Dermis lymphatic vessel endothelial cell (primary cell): ENCODE results near the gene RBBP5. TPM values are rescaled to one million over a fixed set of nuclear protein-coding genes. Genes with fewer than 3 reads are reported as not detected.

ENCODE experiments used
- total RNA-seq: library from RNA; depleted of rRNA; stranded (reverse); fragments of >200 nt; gene quantifications from 2 replicates; pipeline ENCODE4 v1.2.1, GENCODE V29; 2014

The RBBP5 gene, protein sequence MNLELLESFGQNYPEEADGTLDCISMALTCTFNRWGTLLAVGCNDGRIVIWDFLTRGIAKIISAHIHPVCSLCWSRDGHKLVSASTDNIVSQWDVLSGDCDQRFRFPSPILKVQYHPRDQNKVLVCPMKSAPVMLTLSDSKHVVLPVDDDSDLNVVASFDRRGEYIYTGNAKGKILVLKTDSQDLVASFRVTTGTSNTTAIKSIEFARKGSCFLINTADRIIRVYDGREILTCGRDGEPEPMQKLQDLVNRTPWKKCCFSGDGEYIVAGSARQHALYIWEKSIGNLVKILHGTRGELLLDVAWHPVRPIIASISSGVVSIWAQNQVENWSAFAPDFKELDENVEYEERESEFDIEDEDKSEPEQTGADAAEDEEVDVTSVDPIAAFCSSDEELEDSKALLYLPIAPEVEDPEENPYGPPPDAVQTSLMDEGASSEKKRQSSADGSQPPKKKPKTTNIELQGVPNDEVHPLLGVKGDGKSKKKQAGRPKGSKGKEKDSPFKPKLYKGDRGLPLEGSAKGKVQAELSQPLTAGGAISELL
- total RNA-seq, result 15.2 and 21.1 TPM in 2 replicates

GRCh38 chr1:205121660-205122488, at the start of gene RBBP5:
Gene RBBP5, minus strand, starts transcription at chr1:205121978. Its CDS starts 105 bp downstream, at chr1:205121873.

GRCh38 chr1:205084360-205084759, 37.4 kb downstream of the RBBP5 start, which contains the start of gene TMEM81:
Gene TMEM81, minus strand, starts transcription at chr1:205084460. Its CDS starts 140 bp downstream, at chr1:205084320.

GRCh38 chr1:205042911-205043806, 78.6 kb downstream of the RBBP5 start, which contains the start of gene CNTN2:
Gene CNTN2, plus strand, starts transcription at chr1:205043212. Its CDS starts 9,974 bp downstream, at chr1:205053186.

Other genes starting within 250 kb of the RBBP5 start
- not detected in 2 replicates for gene CNTN2, start 78.8 kb downstream of the RBBP5 start, total RNA-seq
- gene TMEM81, start 37.5 kb downstream of the RBBP5 start, total RNA-seq, result 0.76 and 1.5 TPM in 2 replicates
- 12.6 and 14.4 TPM in 2 replicates for gene DSTYK, start 89.7 kb upstream of the RBBP5 start, total RNA-seq
- 0.33 and 0.43 TPM in 2 replicates for gene TMCC2, start 106.0 kb upstream of the RBBP5 start, total RNA-seq
- gene NUAK2, start 199.8 kb upstream of the RBBP5 start, total RNA-seq, result 1.5 and 3.4 TPM in 2 replicates
- gene KLHDC8A, start 234.9 kb upstream of the RBBP5 start, total RNA-seq, result not detected in 2 replicates